ENCODE data around the gene ADAMTS16.

DNA sequence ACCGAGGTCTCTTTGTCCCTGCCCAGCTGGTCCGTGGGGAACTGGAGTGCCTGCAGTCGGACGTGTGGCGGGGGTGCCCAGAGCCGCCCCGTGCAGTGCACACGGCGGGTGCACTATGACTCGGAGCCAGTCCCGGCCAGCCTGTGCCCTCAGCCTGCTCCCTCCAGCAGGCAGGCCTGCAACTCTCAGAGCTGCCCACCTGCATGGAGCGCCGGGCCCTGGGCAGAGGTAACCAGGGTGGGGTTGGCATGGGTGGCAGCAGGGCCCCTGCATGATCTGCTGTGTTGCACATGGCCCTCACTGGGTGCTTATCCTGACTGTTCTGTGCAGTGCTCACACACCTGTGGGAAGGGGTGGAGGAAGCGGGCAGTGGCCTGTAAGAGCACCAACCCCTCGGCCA, 163.1 kb downstream of the ADAMTS16 start:
- no peak for TF ChIP-seq EZH2 (IDR thresholded peaks at IDR 0.05)
- TF ChIP-seq POLR2AphosphoS5 (IDR thresholded peaks at IDR 0.05; ENCODE audit: borderline replicate concordance, low read depth, low read length), result no peak
